Natural killer cell (primary cell): ENCODE measurements around the gene TRMT10C. TPM values are rescaled to one million over a fixed set of nuclear protein-coding genes. Genes with fewer than 3 reads are reported as not detected.

Experiments
- ATAC-seq, 3 donors: fragments of 150-1000 bp in 2 of 3; fragments of 200-7000 bp in 1 of 3; cut with Tn5 transposase; 1 replicate in 1 of 3; 2 replicates in 2 of 3; pipeline ENCODE4 v1.10.0; 2021; ENCODE audit warnings: mild to moderate bottlenecking in 2 of 3, moderate library complexity in 2 of 3
- DNase-seq, 2 donors: peaks; one replicate each; pipeline versions ENCODE4 v3.0.0 to v3.0.0-alpha.2; 2013 to 2021; ENCODE audit warnings: mixed read lengths in 1 of 2
- H3K27ac ChIP-seq: one replicate; pipeline ENCODE4 v1.5.1; 2013; ENCODE audit warnings: mild to moderate bottlenecking, low read length
- H3K27me3 ChIP-seq: one replicate; pipeline ENCODE4 v1.6.1; 2013; ENCODE audit warnings: low read length; ENCODE audit not compliant: control insufficient read depth, insufficient read depth
- H3K36me3 ChIP-seq: one replicate; pipeline ENCODE4 v1.6.1; 2013; ENCODE audit warnings: low read length; ENCODE audit not compliant: control insufficient read depth, insufficient read depth
- H3K4me1 ChIP-seq: one replicate; pipeline ENCODE4 v1.6.1; 2013; ENCODE audit warnings: low read length; ENCODE audit not compliant: control insufficient read depth, insufficient read depth
- H3K4me3 ChIP-seq: one replicate; pipeline ENCODE4 v1.5.1; 2013; ENCODE audit warnings: low read length
- H3K9me3 ChIP-seq: one replicate; pipeline ENCODE4 v1.6.1; 2013; ENCODE audit warnings: low read length; ENCODE audit not compliant: control insufficient read depth, insufficient read depth
- H3K27ac Mint-ChIP-seq, 2 donors: one replicate each; pipeline ENCODE4 v1.8.0; 2022; ENCODE audit warnings: mild to moderate bottlenecking in 2 of 2, mixed read lengths in 2 of 2, moderate library complexity in 1 of 2
- H3K27me3 Mint-ChIP-seq, 2 donors: one replicate each; pipeline ENCODE4 v1.8.0; 2022; ENCODE audit warnings: low read depth in 2 of 2, mixed read lengths in 2 of 2
- H3K36me3 Mint-ChIP-seq: one replicate; pipeline ENCODE4 v1.8.0; 2022; ENCODE audit warnings: mixed read lengths
- H3K4me1 Mint-ChIP-seq, 2 donors: one replicate each; pipeline ENCODE4 v1.8.0; 2022; ENCODE audit warnings: mixed read lengths in 2 of 2
- H3K4me3 Mint-ChIP-seq: one replicate; pipeline ENCODE4 v1.8.0; 2022; ENCODE audit warnings: mild to moderate bottlenecking, moderate library complexity, mixed read lengths
- H3K9me3 Mint-ChIP-seq, 2 donors: one replicate each; pipeline ENCODE4 v1.8.0; 2022; ENCODE audit warnings: mixed read lengths in 2 of 2
- CTCF ChIP-seq: fragments of 200-600 bp; IDR thresholded peaks from one replicate; pipeline ENCODE4 v1.8.0; 2022; ENCODE audit warnings: antibody characterized with exemption
- WGBS: methylation state at CpG from one replicate; pipeline ENCODE4 v1.1.7; 2013; ENCODE audit warnings: missing lambda C conversion rate; ENCODE audit not compliant: insufficient coverage; 5-methylcytosine and 5-hydroxymethylcytosine counted together
- intact Hi-C: fragments of 100-400 bp; cut with micrococcal nuclease; formaldehyde crosslinking; loops from one replicate; pipeline ENCODE4 v1.14.2; 2022
- total RNA-seq, 4 donors: library from RNA; stranded (reverse); fragments of 120-200 nt in 1 of 4; gene quantifications; one replicate each; pipeline versions ENCODE4 v1.2.3 to v1.2.4, GENCODE V29; 2013 to 2022

The TRMT10C gene
- total RNA-seq, 3 donors from 2014 or later (not counting 1 experiment from before 2014, with no cell fraction given) = 18.4 to 19.1 (median 19.0) TPM

GRCh38 chr3:101571028-101571895, 9.6 kb downstream of the TRMT10C start:
- ATAC-seq (no peak), DNase-seq (peak in 1 of 2 donors; percentile 57)
- Histone ChIP-seq H3K4me1 (peaks cover 10% of the 10 kb centered on the region), H3K27me3 (no peaks in the 10 kb centered on the region), H3K36me3 (peaks cover 9% of the 10 kb centered on the region), H3K9me3 (no peaks in the 10 kb centered on the region), H3K4me3 (no peak overlapping the region), H3K27ac (no peak overlapping the region)
- 66% methylated on average over 6 of the region's 9 CpGs for WGBS
- no peak overlapping the region for H3K27ac Mint-ChIP-seq
- intact Hi-C loops = loop anchor here (5.0 to 10.0 kb wide), 4 partner anchors 189 to 1306 kb away; partner anchors contain the start of genes TBC1D23 and TFG
- H3K4me3 Mint-ChIP-seq = no peak overlapping the region
- H3K9me3 Mint-ChIP-seq = no peaks in the 10 kb centered on the region
- no peaks in the 10 kb centered on the region for H3K36me3 Mint-ChIP-seq
- peaks cover 34 to 35% of the 10 kb centered on the region in 2 donors for H3K4me1 Mint-ChIP-seq
- no peak for TF ChIP-seq CTCF
- H3K27me3 Mint-ChIP-seq = no peaks in the 10 kb centered on the region

GRCh38 chr3:101573449-101574387, 12.1 kb downstream of the TRMT10C start, which contains the start of gene PCNP:
PCNP (plus strand) TSS chr3:101574180; CDS start chr3:101574216, 36 bp downstream.
- H3K4me3 Mint-ChIP-seq = peak within 1 kb of the TSS; percentile 91
- 2% methylated on average over 46 of the region's 47 CpGs for WGBS
- Histone ChIP-seq H3K27me3 (no peaks in the 10 kb centered on the region), H3K4me3 (peak within 1 kb of the TSS; percentile 82), H3K27ac (peak within 1 kb of the TSS; percentile 96), H3K36me3 (peaks cover 5% of the 10 kb centered on the region), H3K9me3 (no peaks in the 10 kb centered on the region), H3K4me1 (peaks cover 14% of the 10 kb centered on the region)
- no peaks in the 10 kb centered on the region for H3K9me3 Mint-ChIP-seq
- TF ChIP-seq CTCF = peak; percentile 89
- no peaks in the 10 kb centered on the region for H3K36me3 Mint-ChIP-seq
- H3K4me1 Mint-ChIP-seq = peaks cover 41 to 42% of the 10 kb centered on the region in 2 donors
- peak; percentile 98 to 99 for DNase-seq
- ATAC-seq = peak; percentile 79 to 95 (median 84)
- intact Hi-C loops = loop anchor here (1.0 to 10.0 kb wide), 9 partner anchors 12 to 1309 kb away; partner anchors contain the start of genes LNP1, NXPE3, TBC1D23 and TFG
- peak within 1 kb of the TSS; percentile 97 to 98 for H3K27ac Mint-ChIP-seq
- no peaks in the 10 kb centered on the region for H3K27me3 Mint-ChIP-seq

- H3K4me1 ChIP-seq = peaks cover 14% of the 10 kb centered on the region
- peak overlapping the region; percentile 97 to 98 for H3K27ac Mint-ChIP-seq
- peaks cover 13% of the 10 kb centered on the region for H3K36me3 ChIP-seq
- H3K9me3 ChIP-seq = no peaks in the 10 kb centered on the region
- H3K36me3 Mint-ChIP-seq = no peaks in the 10 kb centered on the region
- no peak for TF ChIP-seq CTCF
- peak overlapping the region; percentile 96 for H3K27ac ChIP-seq
- H3K27me3 Mint-ChIP-seq = no peaks in the 10 kb centered on the region
- no peaks in the 10 kb centered on the region for H3K27me3 ChIP-seq
- H3K4me3 ChIP-seq = peak overlapping the region; percentile 82
- intact Hi-C loops = loop anchor here (1.0 to 10.0 kb wide), 6 partner anchors 102 to 1310 kb away; partner anchors contain the start of genes LNP1, TBC1D23, TFG and TOMM70
- ATAC-seq (peak; percentile 44 to 60 (median 52)), DNase-seq (peak in 1 of 2 donors; percentile 72)
- peak overlapping the region; percentile 91 for H3K4me3 Mint-ChIP-seq
- H3K4me1 Mint-ChIP-seq = peaks cover 47 to 50% of the 10 kb centered on the region in 2 donors
- no peaks in the 10 kb centered on the region for H3K9me3 Mint-ChIP-seq
- WGBS = under 1% methylated on average over 40 of the region's 41 CpGs
Measured at GRCh38 chr3:101574388-101575112, 12.9 kb downstream of the TRMT10C start.
